GM19467 (cell line): Measurements from ENCODE around the gene TMEM273.

Experiments used
- ATAC-seq: cut with Tn5 transposase; IDR thresholded peaks from one replicate; pipeline ENCODE4 v1.9.1; 2021; ENCODE audit warnings: mild to moderate bottlenecking, moderate library complexity; ENCODE audit not compliant: unreplicated experiment

TMEM273 gene

GRCh38 chr10:49149881-49150280 lies 38.3 kb downstream of the TMEM273 start:
- no peak for ATAC-seq

- ATAC-seq: no peak
These were observed 44.0 kb downstream of the TMEM273 start for GRCh38 chr10:49144058-49144720.

- no peak for ATAC-seq
These were observed 44.9 kb downstream of the TMEM273 start for GRCh38 chr10:49143249-49143648.

GRCh38 chr10:49141541-49142332 lies 46.5 kb downstream of the TMEM273 start:
- ATAC-seq: no peak

- ATAC-seq: no peak
These were observed 47.6 kb downstream of the TMEM273 start for GRCh38 chr10:49140304-49141177.

- ATAC-seq: no peak
These were observed 48.4 kb downstream of the TMEM273 start for GRCh38 chr10:49139846-49140195.

- ATAC-seq: no peak
These were observed 49.0 kb downstream of the TMEM273 start for GRCh38 chr10:49139028-49139845.

GRCh38 chr10:49138361-49138891 lies 49.8 kb downstream of the TMEM273 start:
- no peak for ATAC-seq

GRCh38 chr10:49136525-49136924 lies 51.7 kb downstream of the TMEM273 start:
- no peak for ATAC-seq

GRCh38 chr10:49135575-49136313 lies 52.4 kb downstream of the TMEM273 start:
- ATAC-seq: no peak

- ATAC-seq: no peak
These were observed 53.9 kb downstream of the TMEM273 start for GRCh38 chr10:49134327-49134726.

GRCh38 chr10:49133706-49134248 lies 54.4 kb downstream of the TMEM273 start, which contains the start of gene FAM170B:
Gene FAM170B, minus strand, starts transcription at chr10:49134021. Its CDS starts 103 bp downstream, at chr10:49133918.
- no peak for ATAC-seq

GRCh38 chr10:49132362-49132737 lies 55.8 kb downstream of the TMEM273 start:
- ATAC-seq: no peak

GRCh38 chr10:49131507-49132361 lies 56.5 kb downstream of the TMEM273 start:
- ATAC-seq: no peak

- ATAC-seq: no peak
These were observed 58.8 kb downstream of the TMEM273 start for GRCh38 chr10:49129376-49129775.

GRCh38 chr10:49128854-49129253 lies 59.3 kb downstream of the TMEM273 start:
- ATAC-seq: no peak

GRCh38 chr10:49123981-49124950 lies 63.9 kb downstream of the TMEM273 start:
- ATAC-seq: no peak
